Measurements from ENCODE around the gene GALNT18. TPM values are rescaled to one million over a fixed set of nuclear protein-coding genes. Genes with fewer than 3 reads are reported as not detected.

GALNT18 gene
- polyA plus RNA-seq, 1 donor (not counting 4 experiments of a cell fraction or from before 2014, with no cell fraction given) = 27.2 TPM

DNA sequence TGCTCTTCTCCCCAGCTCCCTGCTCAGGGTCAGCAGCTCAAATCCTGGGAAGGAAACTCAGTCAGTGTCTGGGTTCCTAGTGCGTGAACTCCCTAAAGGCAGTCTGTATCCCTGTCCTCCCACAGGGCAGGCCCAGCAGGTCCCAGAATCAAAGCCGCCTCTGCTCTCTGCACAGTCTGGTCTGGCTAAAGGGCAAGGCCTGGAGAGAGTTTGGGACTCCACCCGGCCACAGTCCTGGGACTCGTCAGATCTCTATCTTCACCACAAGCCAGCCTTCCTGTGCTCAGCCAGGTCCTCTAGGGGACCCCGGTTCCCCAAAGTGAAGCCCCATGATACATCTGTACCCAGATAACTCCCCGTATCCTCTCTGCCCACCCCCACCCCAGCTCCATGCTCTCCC is 212.6 kb downstream of the GALNT18 start:
- H3K9ac ChIP-seq (ENCODE audit: control insufficient read depth, extremely low read depth, insufficient read depth, low read length) = no peak overlapping the region
- no peak overlapping the region for H3K27ac ChIP-seq (ENCODE audit: control insufficient read depth, insufficient read depth, low read length)
- peaks cover 10% of the 10 kb centered on the region for H4K20me1 ChIP-seq (ENCODE audit: control insufficient read depth, extremely low read depth, insufficient read depth, low read length)
- H3K36me3 ChIP-seq (ENCODE audit: control insufficient read depth in 2 of 2, extremely low read depth in 1 of 2, insufficient read depth in 2 of 2, low read length in 2 of 2) = peaks cover 0 to 7% of the 10 kb centered on the region in 2 experiments
- H3K9me3 ChIP-seq (ENCODE audit: control insufficient read depth, low read depth, low read length) = no peaks in the 10 kb centered on the region
- no peak overlapping the region for H3K4me3 ChIP-seq (ENCODE audit: control insufficient read depth in 2 of 3, extremely low read depth in 1 of 3, insufficient read depth in 2 of 3, low read depth in 1 of 3, low read length in 3 of 3)
- H2AFZ ChIP-seq (ENCODE audit: control insufficient read depth, low read length) = no peak overlapping the region
- H3K4me1 ChIP-seq (ENCODE audit: control insufficient read depth, extremely low read depth, insufficient read depth, low read length) = peaks cover 22% of the 10 kb centered on the region
- H3K79me2 ChIP-seq (ENCODE audit: control insufficient read depth, insufficient read depth, low read length) = peaks cover 2% of the 10 kb centered on the region
- no peaks in the 10 kb centered on the region for H3K9me1 ChIP-seq (ENCODE audit: control insufficient read depth, extremely low read depth, insufficient read depth, low read length)
- H3K4me2 ChIP-seq (ENCODE audit: control insufficient read depth, extremely low read depth, insufficient read depth, low read depth, low read length) = no peak overlapping the region
- dilution Hi-C loops (cut with MboI; ENCODE audit: extremely low pct_ligation_motif_present, low sequenced_read_pairs) = no loop called here
- H3K27me3 ChIP-seq (ENCODE audit: control insufficient read depth, extremely low read depth, insufficient read depth, low read length) = no peaks in the 10 kb centered on the region
- DNase-seq (ENCODE audit: low read depth, low spot score) (no peak), FAIRE-seq (no peak)
- TF ChIP-seq EZH2 (IDR thresholded peaks at IDR 0.05; ENCODE audit: low read length) (no peak), CTCF (optimal IDR thresholded peaks at IDR 0.05 in 1 of 3, IDR thresholded peaks at IDR 0.05 in 1 of 3, conservative IDR thresholded peaks at IDR 0.05 in 1 of 3; ENCODE audit: extremely low read depth in 1 of 3, insufficient read depth in 2 of 3, low read length in 3 of 3) (no peak)

- Histone ChIP-seq H3K9me1 (ENCODE audit: control insufficient read depth, extremely low read depth, insufficient read depth, low read length) (no peaks in the 10 kb centered on the region), H3K4me3 (ENCODE audit: control insufficient read depth in 2 of 3, extremely low read depth in 1 of 3, insufficient read depth in 2 of 3, low read depth in 1 of 3, low read length in 3 of 3) (no peak overlapping the region), H3K36me3 (ENCODE audit: control insufficient read depth in 2 of 2, extremely low read depth in 1 of 2, insufficient read depth in 2 of 2, low read length in 2 of 2) (peaks cover 0 to 7% of the 10 kb centered on the region in 2 experiments), H3K4me2 (ENCODE audit: control insufficient read depth, extremely low read depth, insufficient read depth, low read depth, low read length) (no peak overlapping the region), H3K9ac (ENCODE audit: control insufficient read depth, extremely low read depth, insufficient read depth, low read length) (no peak overlapping the region), H3K79me2 (ENCODE audit: control insufficient read depth, insufficient read depth, low read length) (peaks cover 2% of the 10 kb centered on the region), H3K9me3 (ENCODE audit: control insufficient read depth, low read depth, low read length) (no peaks in the 10 kb centered on the region), H3K27me3 (ENCODE audit: control insufficient read depth, extremely low read depth, insufficient read depth, low read length) (no peaks in the 10 kb centered on the region), H3K27ac (ENCODE audit: control insufficient read depth, insufficient read depth, low read length) (no peak overlapping the region), H4K20me1 (ENCODE audit: control insufficient read depth, extremely low read depth, insufficient read depth, low read length) (peaks cover 10% of the 10 kb centered on the region), H3K4me1 (ENCODE audit: control insufficient read depth, extremely low read depth, insufficient read depth, low read length) (peaks cover 25% of the 10 kb centered on the region), H2AFZ (ENCODE audit: control insufficient read depth, low read length) (no peak overlapping the region)
- FAIRE-seq (no peak), DNase-seq (ENCODE audit: low read depth, low spot score) (no peak)
- TF ChIP-seq EZH2 (IDR thresholded peaks at IDR 0.05; ENCODE audit: low read length) = no peak
- TF ChIP-seq CTCF (optimal IDR thresholded peaks at IDR 0.05 in 1 of 3, IDR thresholded peaks at IDR 0.05 in 1 of 3, conservative IDR thresholded peaks at IDR 0.05 in 1 of 3; ENCODE audit: extremely low read depth in 1 of 3, insufficient read depth in 2 of 3, low read length in 3 of 3) = no peak
- dilution Hi-C loops (cut with MboI; ENCODE audit: extremely low pct_ligation_motif_present, low sequenced_read_pairs) = no loop called here
Measured at GRCh38 chr11:11408436-11409221, 213.2 kb downstream of the GALNT18 start.

All from keratinocyte (primary cell).